Panc1 (cell line): ENCODE results near the gene CTDP1. TPM values are rescaled to one million over a fixed set of nuclear protein-coding genes. Genes with fewer than 3 reads are reported as not detected.

Source experiments
- ATAC-seq: fragments of 200-7000 bp; cut with Tn5 transposase; 2 replicates; pipeline ENCODE4 v1.9.1; 2020; ENCODE audit warnings: mild to moderate bottlenecking, moderate library complexity
- BruUV-seq: library from RNA; stranded (reverse); fragments of 400-500 nt; replicated peaks from 2 replicates; lab custom pipeline; 2021; lab: Mats Ljungman, UMichigan
- CTCF ChIA-PET: fragments of 300-600 bp; sonication (Branson Sonifier 250); formaldehyde crosslinking; loops from one replicate; lab custom pipeline; 2022; ENCODE audit warnings: antibody characterized with exemption; lab: Charles Lee
- POLR2A ChIA-PET: fragments of 300-600 bp; sonication (Branson Sonifier 250); formaldehyde crosslinking; loops from one replicate; lab custom pipeline; 2022; ENCODE audit warnings: antibody characterized with exemption; lab: Charles Lee
- DNase-seq: peaks from one replicate; pipeline ENCODE4 v3.0.0-alpha.2; 2010; ENCODE audit warnings: low read depth, low spot score
- H3K27ac ChIP-seq: 2 replicates; pipeline ENCODE4 v1.5.1; 2011; ENCODE audit warnings: mild to moderate bottlenecking, low read length, inconsistent platforms
- H3K27me3 ChIP-seq: fragments of 200-500 bp; sonication (Bioruptor generic); 2 replicates; pipeline ENCODE4 v1.6.0; 2014; ENCODE audit warnings: low read length, inconsistent platforms; ENCODE audit not compliant: control insufficient read depth, insufficient read depth
- H3K36me3 ChIP-seq: fragments of 200-500 bp; sonication (Bioruptor generic); 2 replicates; pipeline ENCODE4 v1.5.1; 2014; ENCODE audit warnings: inconsistent platforms, mild to moderate bottlenecking, low read length, moderate library complexity; ENCODE audit not compliant: control insufficient read depth, insufficient read depth
- H3K4me1 ChIP-seq: 2 replicates; pipeline ENCODE4 v1.5.1; 2011; ENCODE audit warnings: inconsistent platforms, mild to moderate bottlenecking, low read length, moderate library complexity; ENCODE audit not compliant: control insufficient read depth, insufficient read depth
- H3K4me3 ChIP-seq, 2 experiments: 2 replicates each; pipeline ENCODE4 v1.5.1; 2011 to 2012; ENCODE audit warnings: low read depth in 2 of 2, low read length in 2 of 2, mild to moderate bottlenecking in 2 of 2, inconsistent platforms in 1 of 2, moderate library complexity in 1 of 2
- H3K9me3 ChIP-seq: fragments of 200-500 bp; sonication (Bioruptor generic); 2 replicates; pipeline ENCODE4 v1.5.1; 2014; ENCODE audit warnings: low read depth, mild to moderate bottlenecking, inconsistent platforms, low read length, moderate library complexity; ENCODE audit not compliant: control insufficient read depth, insufficient read depth
- POLR2AphosphoS5 ChIP-seq: IDR thresholded peaks from 2 replicates; pipeline ENCODE4 v1.6.1; 2012; ENCODE audit warnings: mild to moderate bottlenecking, low read depth, low read length, moderate library complexity
- SIN3A ChIP-seq: IDR thresholded peaks from 2 replicates; pipeline ENCODE4 v1.6.1; 2012; ENCODE audit warnings: low read depth, mild to moderate bottlenecking, low read length, moderate library complexity, borderline replicate concordance; ENCODE audit not compliant: insufficient read depth
- TCF7L2 ChIP-seq: IDR thresholded peaks from 2 replicates; pipeline ENCODE4 v1.6.1; 2011; ENCODE audit warnings: mild to moderate bottlenecking, low read depth, low read length, inconsistent platforms
- in situ Hi-C: cut with HindIII; loops from 2 replicates; pipeline ENCODE4 v1.10.0; 2016; ENCODE audit warnings: low sequenced_read_pairs, low pct_unique_long_range_greater_than_20kb
- intact Hi-C: fragments of 100-400 bp; cut with micrococcal nuclease; formaldehyde crosslinking; loops from one replicate; pipeline ENCODE4 v1.10.0; 2022; ENCODE audit not compliant: unreplicated experiment
- total RNA-seq: library from RNA; stranded (reverse); gene quantifications from one replicate; pipeline ENCODE4 v1.2.1, GENCODE V29; 2021; ENCODE audit not compliant: unreplicated experiment
- TF ChIP-seq, protein P1 (sequence below): fragments of 450-650 bp; IDR thresholded peaks from 2 replicates; pipeline ENCODE4 v1.5.1; 2017; ENCODE audit warnings: mild to moderate bottlenecking
- TF ChIP-seq, protein P2 (sequence below), 2 experiments: IDR thresholded peaks; 2 replicates each; pipeline ENCODE4 v1.6.1; 2011 to 2012; ENCODE audit warnings: low read depth in 2 of 2, control low read depth in 1 of 2, low read length in 1 of 2, mild to moderate bottlenecking in 1 of 2, moderate library complexity in 1 of 2; ENCODE audit not compliant: insufficient read depth in 1 of 2

CTDP1 gene
- total RNA-seq, 1 experiment from 2014 or later: 52.8 TPM

DNA sequence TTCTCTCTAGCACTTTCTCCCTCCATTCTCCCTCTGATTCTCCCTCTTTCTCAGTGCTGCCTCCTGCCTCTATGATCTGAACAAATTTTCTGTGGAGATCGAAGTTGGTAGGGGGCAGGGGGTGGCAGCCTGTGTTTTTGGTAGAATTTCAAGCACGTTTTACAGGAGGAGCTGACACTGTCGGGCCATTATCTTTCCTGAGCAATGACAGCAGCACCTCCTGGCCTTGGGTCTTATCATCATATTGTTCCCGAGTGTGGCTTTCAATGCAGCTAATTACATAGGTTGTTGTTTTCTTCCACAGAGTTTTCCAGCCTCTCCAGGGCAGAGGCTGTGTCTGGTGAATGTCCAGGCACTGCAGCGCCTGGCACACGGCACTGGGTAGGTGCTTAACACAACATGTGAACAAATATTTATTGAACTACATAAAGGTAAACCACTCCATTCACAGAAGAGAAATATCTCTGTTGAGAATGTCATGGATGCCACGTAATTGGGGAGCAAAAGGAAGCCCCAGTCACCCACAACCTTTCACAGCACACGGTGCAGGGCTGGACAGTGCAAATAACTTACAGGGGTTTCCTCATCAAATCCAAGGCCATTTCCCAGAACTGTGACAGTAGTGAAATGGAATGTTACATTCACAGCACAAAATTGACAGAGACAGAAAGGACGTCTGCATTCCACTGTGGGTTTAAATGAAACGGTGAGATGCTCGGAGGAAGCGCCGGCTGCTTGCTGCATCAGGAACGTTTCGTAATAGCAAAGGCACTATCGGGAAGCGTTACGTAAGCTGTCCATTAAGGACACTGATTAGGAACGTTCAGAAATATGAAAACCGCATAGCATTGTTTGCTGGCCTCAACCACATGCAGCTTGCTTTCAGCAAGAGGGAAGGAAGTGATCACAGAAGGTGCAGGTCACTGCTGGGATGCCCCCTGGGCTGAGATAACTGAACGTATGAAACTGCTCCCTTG lies 111.7 kb downstream of the CTDP1 start:
- no peaks in the 10 kb centered on the region; the same call in 1 of the 2 replicates for H3K4me1 ChIP-seq
- TF ChIP-seq, protein P1, sequence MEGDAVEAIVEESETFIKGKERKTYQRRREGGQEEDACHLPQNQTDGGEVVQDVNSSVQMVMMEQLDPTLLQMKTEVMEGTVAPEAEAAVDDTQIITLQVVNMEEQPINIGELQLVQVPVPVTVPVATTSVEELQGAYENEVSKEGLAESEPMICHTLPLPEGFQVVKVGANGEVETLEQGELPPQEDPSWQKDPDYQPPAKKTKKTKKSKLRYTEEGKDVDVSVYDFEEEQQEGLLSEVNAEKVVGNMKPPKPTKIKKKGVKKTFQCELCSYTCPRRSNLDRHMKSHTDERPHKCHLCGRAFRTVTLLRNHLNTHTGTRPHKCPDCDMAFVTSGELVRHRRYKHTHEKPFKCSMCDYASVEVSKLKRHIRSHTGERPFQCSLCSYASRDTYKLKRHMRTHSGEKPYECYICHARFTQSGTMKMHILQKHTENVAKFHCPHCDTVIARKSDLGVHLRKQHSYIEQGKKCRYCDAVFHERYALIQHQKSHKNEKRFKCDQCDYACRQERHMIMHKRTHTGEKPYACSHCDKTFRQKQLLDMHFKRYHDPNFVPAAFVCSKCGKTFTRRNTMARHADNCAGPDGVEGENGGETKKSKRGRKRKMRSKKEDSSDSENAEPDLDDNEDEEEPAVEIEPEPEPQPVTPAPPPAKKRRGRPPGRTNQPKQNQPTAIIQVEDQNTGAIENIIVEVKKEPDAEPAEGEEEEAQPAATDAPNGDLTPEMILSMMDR: no peak
- TF ChIP-seq TCF7L2 (no peak), POLR2AphosphoS5 (no peak), SIN3A (no peak)
- TF ChIP-seq, protein P2, sequence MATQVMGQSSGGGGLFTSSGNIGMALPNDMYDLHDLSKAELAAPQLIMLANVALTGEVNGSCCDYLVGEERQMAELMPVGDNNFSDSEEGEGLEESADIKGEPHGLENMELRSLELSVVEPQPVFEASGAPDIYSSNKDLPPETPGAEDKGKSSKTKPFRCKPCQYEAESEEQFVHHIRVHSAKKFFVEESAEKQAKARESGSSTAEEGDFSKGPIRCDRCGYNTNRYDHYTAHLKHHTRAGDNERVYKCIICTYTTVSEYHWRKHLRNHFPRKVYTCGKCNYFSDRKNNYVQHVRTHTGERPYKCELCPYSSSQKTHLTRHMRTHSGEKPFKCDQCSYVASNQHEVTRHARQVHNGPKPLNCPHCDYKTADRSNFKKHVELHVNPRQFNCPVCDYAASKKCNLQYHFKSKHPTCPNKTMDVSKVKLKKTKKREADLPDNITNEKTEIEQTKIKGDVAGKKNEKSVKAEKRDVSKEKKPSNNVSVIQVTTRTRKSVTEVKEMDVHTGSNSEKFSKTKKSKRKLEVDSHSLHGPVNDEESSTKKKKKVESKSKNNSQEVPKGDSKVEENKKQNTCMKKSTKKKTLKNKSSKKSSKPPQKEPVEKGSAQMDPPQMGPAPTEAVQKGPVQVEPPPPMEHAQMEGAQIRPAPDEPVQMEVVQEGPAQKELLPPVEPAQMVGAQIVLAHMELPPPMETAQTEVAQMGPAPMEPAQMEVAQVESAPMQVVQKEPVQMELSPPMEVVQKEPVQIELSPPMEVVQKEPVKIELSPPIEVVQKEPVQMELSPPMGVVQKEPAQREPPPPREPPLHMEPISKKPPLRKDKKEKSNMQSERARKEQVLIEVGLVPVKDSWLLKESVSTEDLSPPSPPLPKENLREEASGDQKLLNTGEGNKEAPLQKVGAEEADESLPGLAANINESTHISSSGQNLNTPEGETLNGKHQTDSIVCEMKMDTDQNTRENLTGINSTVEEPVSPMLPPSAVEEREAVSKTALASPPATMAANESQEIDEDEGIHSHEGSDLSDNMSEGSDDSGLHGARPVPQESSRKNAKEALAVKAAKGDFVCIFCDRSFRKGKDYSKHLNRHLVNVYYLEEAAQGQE (IDR thresholded peaks at IDR 0.05; ENCODE audit: insufficient read depth in 1 of 2, low read depth in 2 of 2, low read length in 1 of 2): no peak
- ChIA-PET CTCF (no interaction called here), POLR2A (interaction anchor here (0.7 kb wide), 1 partner anchor 14 kb away, joined by 3 read pairs; no protein-coding TSS in a partner anchor)
- no peak overlapping the region for H3K4me3 ChIP-seq
- no peak for ATAC-seq
- no peak for DNase-seq
- in situ Hi-C loops (no loop called here), intact Hi-C loops (no loop called here)
- BruUV-seq: no TSS peak
- no peaks in the 10 kb centered on the region for H3K36me3 ChIP-seq
- H3K27ac ChIP-seq: no peak overlapping the region
- peaks cover 20% of the 10 kb centered on the region for H3K27me3 ChIP-seq
- H3K9me3 ChIP-seq: no peaks in the 10 kb centered on the region

DNA sequence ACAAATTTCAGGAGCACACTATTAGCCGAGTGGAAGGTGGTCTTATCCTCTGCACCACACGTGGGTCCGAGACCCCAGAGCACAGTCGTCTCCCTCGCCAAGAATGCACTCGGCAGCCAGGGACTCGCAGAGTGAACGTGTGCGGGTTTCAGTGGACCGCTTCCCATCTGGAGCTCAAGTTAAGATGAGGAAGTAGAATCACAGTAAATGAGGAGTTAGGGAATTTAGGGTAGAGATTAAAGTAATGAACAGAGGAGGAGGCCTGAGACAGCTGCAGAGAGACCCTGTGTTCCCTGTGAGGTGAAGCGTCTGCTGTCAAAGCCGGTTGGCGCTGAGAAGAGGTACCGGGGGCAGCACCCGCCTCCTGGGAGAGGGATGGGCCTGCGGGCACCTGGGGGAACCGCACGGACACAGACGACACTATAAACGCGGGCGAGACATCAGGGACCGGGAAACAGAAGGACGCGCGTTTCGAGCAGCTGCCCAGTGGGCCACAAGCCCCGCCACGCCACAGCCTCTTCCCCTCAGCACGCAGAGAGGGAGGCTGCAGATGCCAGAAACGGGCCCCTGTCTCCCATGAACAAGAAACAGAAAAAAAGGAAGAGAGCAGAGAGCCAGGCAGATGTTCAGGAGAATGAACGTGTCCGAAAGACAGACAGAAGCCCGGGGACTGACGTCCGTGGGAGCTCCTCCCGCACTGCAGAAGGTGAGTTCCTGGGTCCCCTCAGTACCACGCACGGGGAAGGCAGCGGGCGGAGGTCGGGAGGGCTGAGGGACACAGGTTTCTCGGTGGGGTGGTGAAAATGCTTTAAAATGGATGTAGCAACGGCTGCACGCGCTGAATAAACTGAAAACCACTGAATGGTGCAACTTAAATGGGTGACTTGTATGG lies 112.7 kb downstream of the CTDP1 start:
- Histone ChIP-seq H3K9me3 (no peaks in the 10 kb centered on the region), H3K4me3 (no peak overlapping the region), H3K27me3 (peaks cover 13% of the 10 kb centered on the region), H3K4me1 (peaks cover 3% of the 10 kb centered on the region; the same call in 1 of the 2 replicates), H3K27ac (no peak overlapping the region), H3K36me3 (no peaks in the 10 kb centered on the region)
- intact Hi-C loops: no loop called here
- BruUV-seq: no TSS peak
- TF ChIP-seq, protein P2 (IDR thresholded peaks at IDR 0.05; ENCODE audit: insufficient read depth in 1 of 2, low read depth in 2 of 2, low read length in 1 of 2): no peak
- TF ChIP-seq, protein P1: no peak
- TF ChIP-seq POLR2AphosphoS5 (no peak), TCF7L2 (no peak), SIN3A (no peak)
- ChIA-PET POLR2A (no interaction called here), CTCF (no interaction called here)
- ATAC-seq: no peak
- in situ Hi-C loops: no loop called here
- DNase-seq: no peak
